Uterus (tissue), 4 donors: ENCODE results near the gene CCDC200. TPM values are rescaled to one million over a fixed set of nuclear protein-coding genes. Genes with fewer than 3 reads are reported as not detected.

ENCODE experiments used
- DNase-seq, 2 donors: peaks; one replicate each; pipeline ENCODE4 v3.0.0-alpha.2; 2019 to 2020
- H3K27ac ChIP-seq, 2 donors: fragments of 200-600 bp; sonication (generic); 1 replicate in 1 of 2; 2 replicates in 1 of 2; pipeline ENCODE4 v1.5.1; 2016 to 2018
- H3K27me3 ChIP-seq, 2 donors: fragments of 200-600 bp; sonication (generic); one replicate each; pipeline ENCODE4 v1.5.1; 2018 to 2019; ENCODE audit warnings: control low read depth in 1 of 2
- H3K36me3 ChIP-seq, 2 donors: fragments of 200-600 bp; sonication (generic); one replicate each; pipeline ENCODE4 v1.5.1; 2019; ENCODE audit warnings: control low read depth in 1 of 2
- H3K4me1 ChIP-seq, 2 donors: fragments of 200-600 bp; sonication (generic); one replicate each; pipeline ENCODE4 v1.5.1; 2018 to 2019; ENCODE audit warnings: control low read depth in 1 of 2
- H3K4me3 ChIP-seq, 2 donors: fragments of 200-600 bp; sonication (generic); 1 replicate in 1 of 2; 2 replicates in 1 of 2; pipeline ENCODE4 v1.5.1; 2018 to 2019; ENCODE audit warnings: mild to moderate bottlenecking in 1 of 2
- H3K9me3 ChIP-seq, 2 donors: fragments of 200-600 bp; sonication (generic); one replicate each; pipeline ENCODE4 v1.5.1; 2019; ENCODE audit warnings: control low read depth in 1 of 2
- POLR2A ChIP-seq, 2 donors: fragments of 450-650 bp; IDR thresholded peaks; one replicate each; pipeline ENCODE4 v1.6.1; 2016; ENCODE audit warnings: antibody characterized with exemption in 2 of 2, mild to moderate bottlenecking in 1 of 2, moderate library complexity in 1 of 2
- intact Hi-C: fragments of 100-400 bp; cut with DNase I; formaldehyde crosslinking; loops from one replicate; pipeline ENCODE4 v1.15.1; 2023; ENCODE audit warnings: low total_unique reads
- small RNA-seq: library from RNA; depleted of rRNA; stranded (forward); fragments of <200 nt; gene quantifications from one replicate; pipeline ENCODE3, GENCODE V24; 2016
- total RNA-seq, 4 donors: library from RNA; depleted of rRNA in 3 of 4; stranded (reverse); fragments of >200 nt in 3 of 4; gene quantifications; one replicate each; pipeline versions ENCODE4 v1.1.0 to v1.2.4, GENCODE V29; 2014 to 2023
- TF ChIP-seq, protein P1 (sequence below), 4 experiments: fragments of 200-600 bp in 2 of 4; fragments of 450-650 bp in 2 of 4; sonication (generic) in 2 of 4; IDR thresholded peaks; one replicate each; pipeline ENCODE4 v1.5.1; 2016 to 2019; ENCODE audit warnings: antibody characterized with exemption in 4 of 4, mild to moderate bottlenecking in 2 of 4, moderate library complexity in 1 of 4
- donor health status: DM: yes; HTN: yes; CAD: no.

The CCDC200 gene
- total RNA-seq, 4 donors from 2014 or later, result not detected

DNA sequence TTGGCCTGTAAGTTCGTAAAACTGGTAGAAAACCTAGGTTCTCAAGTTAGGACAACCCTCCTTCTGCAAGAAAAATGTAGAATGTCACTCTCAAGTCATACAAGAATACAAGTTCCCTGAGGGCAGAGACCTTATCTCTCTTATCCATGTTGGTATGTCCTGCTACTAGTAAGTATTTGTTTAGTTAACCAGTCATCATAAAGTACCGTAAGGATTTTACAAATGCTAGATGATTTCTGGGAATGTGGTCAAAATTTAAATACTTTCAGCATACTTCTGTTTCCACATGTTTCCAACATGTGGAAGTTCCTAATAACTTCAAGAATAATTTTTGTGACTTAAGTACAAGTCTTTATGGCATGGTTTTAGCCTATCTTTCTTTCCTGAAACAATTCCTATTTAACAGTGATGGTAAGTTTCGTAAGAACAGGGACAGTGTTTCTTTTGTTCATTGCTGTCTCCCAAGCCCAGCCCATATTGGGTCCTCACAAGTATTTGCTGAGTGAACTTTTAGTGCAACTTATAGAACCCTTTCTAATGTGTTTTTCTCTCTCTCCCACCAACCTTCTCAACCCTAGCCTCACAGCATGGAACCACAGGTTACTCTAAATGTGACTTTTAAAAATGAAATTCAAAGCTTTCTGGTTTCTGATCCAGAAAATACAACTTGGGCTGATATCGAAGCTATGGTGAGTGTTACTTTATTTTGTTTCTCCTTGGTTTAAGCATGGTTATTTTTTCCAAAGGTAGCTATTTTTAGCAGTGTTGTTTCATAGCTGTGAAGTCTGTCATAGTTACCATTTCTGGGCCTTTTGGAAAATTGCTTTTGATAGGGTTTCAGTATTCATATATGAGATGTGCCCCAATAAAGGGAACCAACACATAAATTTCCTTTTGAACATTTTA is 53.0 kb downstream of the CCDC200 start:
- peak overlapping the region; percentile 30 to 43 for H3K27ac ChIP-seq
- H3K4me1 ChIP-seq, result peaks cover 15 to 29% of the 10 kb centered on the region in 2 donors

DNA sequence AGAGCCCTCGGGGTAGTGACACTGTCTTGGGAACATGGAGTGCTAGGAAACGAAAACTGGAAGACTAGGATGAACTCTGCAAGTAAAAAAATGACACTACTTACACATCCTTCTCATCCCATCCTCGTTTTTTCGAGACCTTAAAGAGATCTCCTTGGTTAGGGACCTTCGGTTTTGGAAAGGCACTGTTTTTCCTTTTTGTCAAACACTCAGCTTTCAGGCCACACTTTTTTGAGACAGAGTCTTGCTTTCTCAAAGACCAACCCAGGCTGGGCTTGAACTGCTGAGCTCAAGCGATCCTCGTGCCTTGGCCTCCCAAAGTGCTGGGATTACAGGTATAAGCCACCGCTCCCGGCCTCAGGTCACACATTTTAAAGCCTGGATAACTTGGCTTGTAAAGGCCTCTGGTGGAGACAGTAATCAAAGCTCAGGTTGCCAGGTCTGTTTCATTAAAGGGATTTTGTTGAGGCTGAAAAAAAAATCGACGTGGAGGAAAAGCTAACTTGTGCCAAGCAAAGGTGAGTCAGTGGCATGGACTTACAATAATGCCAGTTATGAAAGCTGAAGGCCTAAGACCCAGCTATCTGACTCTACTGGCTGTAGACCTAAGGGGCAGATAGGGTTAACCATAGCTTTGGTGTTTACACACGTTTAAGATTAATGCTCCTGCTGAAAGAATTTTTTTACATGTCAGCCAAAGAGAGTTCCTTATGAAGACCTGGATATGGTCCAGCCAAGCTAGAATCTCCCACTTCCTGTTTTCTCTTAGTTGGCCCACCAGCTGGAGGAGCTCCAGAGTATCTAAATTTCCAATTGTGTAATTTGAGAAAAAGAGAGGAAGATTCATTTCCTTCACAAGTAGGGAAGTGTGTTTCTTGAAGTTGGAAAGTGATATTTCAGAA is 56.6 kb downstream of the CCDC200 start:
- Histone ChIP-seq H3K36me3 (no peaks in the 10 kb centered on the region), H3K27ac (peak overlapping the region; percentile 97 to 99), H3K9me3 (no peaks in the 10 kb centered on the region), H3K27me3 (no peaks in the 10 kb centered on the region), H3K4me3 (peak overlapping the region; percentile 74 to 85), H3K4me1 (peaks cover 20 to 29% of the 10 kb centered on the region in 2 donors)
- TF ChIP-seq POLR2A (IDR thresholded peaks at IDR 0.05), result no peak
- TF ChIP-seq, protein P1, sequence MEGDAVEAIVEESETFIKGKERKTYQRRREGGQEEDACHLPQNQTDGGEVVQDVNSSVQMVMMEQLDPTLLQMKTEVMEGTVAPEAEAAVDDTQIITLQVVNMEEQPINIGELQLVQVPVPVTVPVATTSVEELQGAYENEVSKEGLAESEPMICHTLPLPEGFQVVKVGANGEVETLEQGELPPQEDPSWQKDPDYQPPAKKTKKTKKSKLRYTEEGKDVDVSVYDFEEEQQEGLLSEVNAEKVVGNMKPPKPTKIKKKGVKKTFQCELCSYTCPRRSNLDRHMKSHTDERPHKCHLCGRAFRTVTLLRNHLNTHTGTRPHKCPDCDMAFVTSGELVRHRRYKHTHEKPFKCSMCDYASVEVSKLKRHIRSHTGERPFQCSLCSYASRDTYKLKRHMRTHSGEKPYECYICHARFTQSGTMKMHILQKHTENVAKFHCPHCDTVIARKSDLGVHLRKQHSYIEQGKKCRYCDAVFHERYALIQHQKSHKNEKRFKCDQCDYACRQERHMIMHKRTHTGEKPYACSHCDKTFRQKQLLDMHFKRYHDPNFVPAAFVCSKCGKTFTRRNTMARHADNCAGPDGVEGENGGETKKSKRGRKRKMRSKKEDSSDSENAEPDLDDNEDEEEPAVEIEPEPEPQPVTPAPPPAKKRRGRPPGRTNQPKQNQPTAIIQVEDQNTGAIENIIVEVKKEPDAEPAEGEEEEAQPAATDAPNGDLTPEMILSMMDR (IDR thresholded peaks at IDR 0.05), result peak in 1 of 4 experiments; percentile 23
- peak in 1 of 2 donors; percentile 58 for DNase-seq
- intact Hi-C loops, result no loop called here

More for the DNA sequence above, 53.0 kb downstream of the CCDC200 start:
- DNase-seq, result no peak
- Histone ChIP-seq H3K9me3 (no peaks in the 10 kb centered on the region), H3K36me3 (no peaks in the 10 kb centered on the region), H3K27me3 (no peaks in the 10 kb centered on the region), H3K4me3 (no peak overlapping the region)
- intact Hi-C loops, result no loop called here
- TF ChIP-seq, protein P1 (IDR thresholded peaks at IDR 0.05), result no peak
- no peak for TF ChIP-seq POLR2A (IDR thresholded peaks at IDR 0.05)

Small RNAs within 50 kb of the gene (small RNA-seq; reads per million reads assigned to genes)
- gene RF00004, result not detected
- not detected for gene RNU2-1

Other genes starting within 250 kb of the CCDC200 start
- gene PTGES3L, start 248.5 kb downstream of the CCDC200 start, total RNA-seq, result 1 to 10 TPM in 2 of 4 donors, under 1 TPM in 1, not detected in 1; 0.51 to 3.7 (median 1.2) TPM
- 10 to 100 TPM; 10.8 to 18.3 (median 13.1) TPM for gene RUNDC1, start 248.1 kb downstream of the CCDC200 start, total RNA-seq
- gene RPL27, start 230.2 kb downstream of the CCDC200 start, total RNA-seq, result 1,000 to 10,000 TPM in 3 of 4 donors, 100 to 1,000 TPM in 1; 635 to 7,543 (median 1,847) TPM
- 10 to 100 TPM in 2 of 4 donors, 1 to 10 TPM in 2; 5.9 to 31.4 (median 10.0) TPM for gene IFI35, start 221.8 kb downstream of the CCDC200 start, total RNA-seq
- gene VAT1, start 206.2 kb downstream of the CCDC200 start, total RNA-seq, result 100 to 1,000 TPM in 3 of 4 donors, 10 to 100 TPM in 1; 59.5 to 187 (median 152) TPM
- 10 to 100 TPM in 1 of 4 donors, 1 to 10 TPM in 2, under 1 TPM in 1; 0.88 to 14.0 (median 3.5) TPM for gene RND2, start 203.4 kb downstream of the CCDC200 start, total RNA-seq
- 10 to 100 TPM in 2 of 4 donors, 1 to 10 TPM in 2; 1.2 to 30.7 (median 15.4) TPM for gene BRCA1, start 103.3 kb downstream of the CCDC200 start, total RNA-seq
- gene NBR1, start 57.4 kb downstream of the CCDC200 start, total RNA-seq, result 100 to 1,000 TPM in 1 of 4 donors, 10 to 100 TPM in 3; 30.0 to 126 (median 67.2) TPM
- 10 to 100 TPM in 2 of 4 donors, 1 to 10 TPM in 2; 2.3 to 20.7 (median 11.9) TPM for gene TMEM106A, start 16.7 kb downstream of the CCDC200 start, total RNA-seq
- 1,000 to 10,000 TPM in 1 of 4 donors, not detected in 3; 2,193 TPM for gene RNU2-1, start 5.4 kb upstream of the CCDC200 start, total RNA-seq
- 10 to 100 TPM; 19.1 to 33.2 (median 25.7) TPM for gene ARL4D, start 170.4 kb upstream of the CCDC200 start, total RNA-seq